CD4-positive, alpha-beta T cell treated with Interleukin-4 for 4 hours (primary cell): ENCODE data around the gene REPS1.
A peak's percentile ranks its signal among the peaks of the same experiment; 100 is the strongest.
"Not testable (repeated sequence)": the region's sequence is repeated elsewhere in the genome, so short reads cannot be mapped to it uniquely, and the experiment has no call there.

Source experiments
- DNase-seq: peaks from one replicate; pipeline ENCODE4 v3.0.0-alpha.2; 2020

Gene REPS1

DNA sequence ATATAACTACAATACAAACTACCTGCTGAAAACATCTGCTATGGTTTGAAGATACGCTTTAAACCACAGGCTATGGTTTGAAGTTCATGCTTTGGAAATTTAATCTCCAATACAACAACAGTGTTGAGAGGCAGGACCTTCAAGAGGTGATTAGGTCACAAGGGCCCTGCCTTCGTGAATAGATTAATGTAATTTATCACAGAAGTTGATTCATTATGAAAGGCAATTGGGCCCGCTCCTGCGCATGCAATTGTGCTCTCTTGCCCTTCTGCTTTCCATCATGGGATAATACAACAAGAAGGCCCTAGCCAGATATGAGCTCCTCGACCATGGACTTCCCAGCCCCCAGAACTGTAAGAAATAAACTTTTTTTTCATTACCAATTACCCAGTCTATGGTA is 21.2 kb downstream of the REPS1 start:
- no peak for DNase-seq

DNA sequence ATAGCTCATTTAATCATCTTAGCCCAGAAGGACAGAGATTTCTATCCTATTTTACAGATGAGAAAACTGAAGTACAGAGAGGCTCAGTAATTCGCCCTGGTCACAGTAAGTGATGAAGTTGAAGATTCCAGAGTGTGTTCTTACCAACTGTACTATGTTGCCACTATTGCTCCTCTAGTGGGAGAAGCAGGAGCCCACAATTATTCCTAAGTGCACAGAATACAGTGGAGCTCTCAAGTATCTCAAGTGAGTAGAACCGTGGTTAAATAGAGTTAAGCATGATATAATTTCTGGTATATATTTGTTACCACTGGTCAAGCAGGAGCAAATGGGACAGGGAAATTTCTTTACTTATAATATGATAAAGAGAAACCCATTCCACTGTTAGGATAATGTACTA is 22.1 kb downstream of the REPS1 start:
- no peak for DNase-seq

DNA sequence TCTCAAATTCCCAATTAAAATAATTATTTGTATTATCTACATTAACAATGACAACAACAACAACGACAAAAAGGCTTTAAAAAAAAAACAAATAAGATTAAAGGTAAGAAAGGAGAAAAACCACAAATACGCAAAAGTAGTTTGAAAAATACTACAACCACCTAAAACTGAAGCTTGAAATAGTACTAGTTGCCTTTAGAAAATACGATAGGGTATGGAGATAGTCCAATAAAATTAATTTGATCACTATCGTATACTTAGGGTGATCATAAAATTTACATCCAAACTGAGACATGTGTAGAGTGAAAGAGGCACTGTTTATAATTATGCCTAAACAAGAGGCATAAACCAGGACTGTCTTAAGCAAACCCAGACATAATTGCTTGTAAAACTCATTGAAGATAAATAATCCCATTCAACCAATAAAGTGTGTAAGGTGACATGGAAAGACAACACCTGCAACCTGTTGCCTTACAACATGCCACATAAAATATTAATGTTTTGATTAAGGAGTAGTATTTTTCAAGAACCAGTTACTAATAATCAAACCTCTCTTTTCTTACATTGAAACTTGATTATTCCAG is 22.7 kb downstream of the REPS1 start:
- no peak for DNase-seq

DNA sequence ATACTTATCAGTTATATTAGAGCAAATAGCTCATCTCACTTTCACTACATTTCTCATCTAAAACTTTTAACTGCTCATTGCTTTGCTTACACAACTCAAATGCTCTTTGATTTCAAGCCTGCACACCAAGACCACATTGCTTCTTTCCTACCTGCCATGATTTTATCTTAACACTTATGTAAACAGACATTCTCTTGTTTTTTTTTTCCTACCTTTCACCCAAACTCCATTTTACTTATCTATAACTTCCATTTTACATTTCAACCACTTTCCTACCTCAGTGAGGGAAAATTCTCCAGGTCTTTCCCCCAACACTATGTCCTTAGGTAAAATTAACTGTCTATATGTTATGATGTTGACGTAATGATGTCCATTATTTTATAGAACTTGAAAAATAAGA is 24.0 kb downstream of the REPS1 start:
- DNase-seq: no peak

DNA sequence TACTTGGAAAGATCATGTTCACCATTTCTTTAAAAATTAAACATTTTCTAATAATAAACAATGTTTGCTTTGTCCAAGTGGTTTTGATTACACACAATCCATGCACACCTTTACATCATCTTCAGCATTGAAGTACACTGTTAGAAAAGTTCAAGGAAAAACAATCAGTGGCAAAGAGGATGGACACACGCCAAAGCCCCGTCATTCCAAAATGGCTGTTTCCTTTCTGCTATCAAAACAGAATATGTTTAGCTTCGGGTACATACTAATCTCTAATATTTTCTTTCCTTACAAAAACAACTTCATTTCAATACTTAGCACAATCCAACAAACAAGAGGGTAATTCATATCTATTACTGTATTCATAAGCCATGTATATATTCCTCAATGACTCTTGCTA is 24.5 kb downstream of the REPS1 start:
- no peak for DNase-seq

DNA sequence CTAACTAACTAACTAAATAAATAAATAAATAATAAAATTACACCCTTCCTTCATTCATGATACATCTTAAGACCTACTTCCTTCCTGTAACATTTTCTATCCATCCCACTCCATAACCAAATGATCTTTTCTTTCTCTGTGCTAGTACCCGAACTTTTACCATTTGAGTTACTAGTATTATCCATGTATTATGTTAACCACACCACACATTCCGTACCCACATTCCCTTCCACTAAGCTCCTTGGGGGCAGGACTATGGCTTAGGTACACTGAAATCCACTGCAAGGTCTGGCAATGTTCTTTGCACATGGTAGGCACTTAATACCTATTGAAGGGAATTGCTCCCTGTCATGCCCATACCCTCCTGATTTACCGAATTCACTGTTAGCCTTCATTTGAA is 24.9 kb downstream of the REPS1 start:
- DNase-seq: no peak

DNA sequence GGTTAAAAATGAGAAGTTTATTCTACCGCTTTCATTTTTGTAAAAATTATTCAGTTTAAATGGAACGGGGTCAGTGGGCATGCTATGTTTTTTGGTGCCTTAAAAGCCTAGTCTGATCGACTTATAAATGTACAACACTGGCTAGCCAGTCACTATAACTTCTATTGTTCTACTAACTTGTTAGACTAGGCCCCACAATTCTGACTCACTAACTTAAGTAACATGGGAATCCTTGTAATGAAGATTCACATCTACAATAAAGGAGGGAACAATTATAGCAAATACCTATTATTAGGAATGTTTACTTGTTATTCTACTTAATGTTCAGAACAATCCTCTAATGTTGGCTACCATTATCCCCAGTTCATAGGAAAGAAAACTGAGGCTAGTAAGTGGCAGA is 28.5 kb downstream of the REPS1 start:
- no peak for DNase-seq

DNA sequence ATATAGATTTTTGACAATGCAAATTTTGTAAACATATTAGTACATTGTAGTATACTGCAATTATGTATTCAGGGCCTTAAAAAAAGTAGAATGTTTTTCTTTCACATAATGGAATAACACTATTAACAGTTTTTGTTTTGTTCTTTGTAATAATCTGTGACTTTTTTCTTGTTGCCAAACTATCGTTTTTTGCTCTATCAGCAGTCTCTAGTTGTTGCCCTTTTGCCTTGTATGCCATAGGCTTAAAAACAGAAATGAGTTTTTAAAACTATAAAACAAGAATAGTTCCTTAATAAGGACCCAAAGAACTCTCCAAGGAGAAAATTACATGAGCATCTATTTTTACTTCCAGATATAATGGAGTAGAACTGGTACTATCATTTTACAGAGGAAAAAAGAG is 29.5 kb downstream of the REPS1 start:
- DNase-seq: no peak

DNA sequence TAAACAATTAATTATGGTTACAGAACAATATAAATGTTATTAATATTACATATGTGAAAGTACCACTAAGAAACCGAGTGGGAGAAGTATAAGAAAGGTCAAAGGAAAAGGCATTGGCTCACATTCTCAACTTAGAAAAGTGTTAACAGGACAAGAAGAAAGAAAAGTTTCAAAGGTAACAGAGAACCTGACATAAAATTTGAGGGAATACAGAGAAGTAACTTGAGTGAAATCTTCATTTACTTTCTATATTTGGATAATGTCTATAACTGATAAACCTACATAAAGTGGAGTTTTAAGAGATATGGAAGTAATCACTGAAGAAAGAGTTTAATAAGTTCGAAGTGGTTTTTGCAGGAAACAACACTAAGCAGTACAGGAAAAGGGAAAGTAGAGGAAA is 30.1 kb downstream of the REPS1 start:
- DNase-seq: no peak

DNA sequence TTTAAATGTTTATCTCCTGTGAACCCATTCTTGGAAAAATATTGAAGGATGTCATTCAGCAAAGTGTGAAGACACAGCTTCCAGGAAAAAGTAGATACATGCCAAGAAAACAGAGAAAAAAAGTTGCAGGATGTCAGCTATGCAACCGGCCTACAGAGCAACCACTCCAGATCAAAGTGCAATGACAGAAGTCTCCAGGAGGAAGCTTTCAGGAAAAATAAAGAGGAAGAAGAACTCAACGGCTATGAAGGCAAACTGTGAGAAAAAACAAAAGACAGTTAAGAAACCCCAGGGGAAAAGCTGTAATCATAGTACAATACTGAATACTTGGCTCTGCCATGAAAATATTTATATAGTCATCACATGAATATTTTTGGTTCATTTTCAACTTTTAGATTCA is 30.6 kb downstream of the REPS1 start:
- DNase-seq: no peak

DNA sequence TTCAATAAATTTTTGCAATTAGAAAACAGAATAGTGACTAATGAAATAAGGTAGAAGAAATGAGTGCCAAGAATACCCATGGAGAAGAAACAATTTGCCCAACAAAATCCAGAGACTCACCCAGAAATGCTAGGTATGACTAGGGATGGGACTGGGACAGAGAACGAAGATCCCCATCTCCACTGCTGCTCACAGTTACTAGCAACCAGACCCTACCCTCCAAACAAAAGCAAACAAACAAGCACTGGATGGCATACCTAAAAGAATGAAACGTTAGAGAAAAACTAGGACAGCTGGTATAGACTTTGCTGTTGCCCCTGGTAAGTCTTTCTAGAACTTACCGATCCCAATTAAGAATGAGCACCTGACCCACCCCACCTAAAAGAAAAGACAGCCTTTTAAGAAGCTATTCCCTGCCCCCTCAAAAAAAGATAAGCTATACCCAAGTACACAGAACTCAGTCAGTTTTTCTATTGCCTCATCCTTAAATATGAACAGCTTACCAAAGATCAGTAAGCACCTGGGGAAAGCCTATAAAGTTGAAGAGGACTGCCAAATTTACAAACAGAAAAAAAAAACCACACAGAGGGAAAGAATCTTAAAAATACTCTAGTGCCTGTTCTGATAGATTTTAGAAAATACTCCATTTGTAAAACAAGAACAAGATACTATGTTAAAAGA is 31.7 kb downstream of the REPS1 start:
- no peak for DNase-seq

DNA sequence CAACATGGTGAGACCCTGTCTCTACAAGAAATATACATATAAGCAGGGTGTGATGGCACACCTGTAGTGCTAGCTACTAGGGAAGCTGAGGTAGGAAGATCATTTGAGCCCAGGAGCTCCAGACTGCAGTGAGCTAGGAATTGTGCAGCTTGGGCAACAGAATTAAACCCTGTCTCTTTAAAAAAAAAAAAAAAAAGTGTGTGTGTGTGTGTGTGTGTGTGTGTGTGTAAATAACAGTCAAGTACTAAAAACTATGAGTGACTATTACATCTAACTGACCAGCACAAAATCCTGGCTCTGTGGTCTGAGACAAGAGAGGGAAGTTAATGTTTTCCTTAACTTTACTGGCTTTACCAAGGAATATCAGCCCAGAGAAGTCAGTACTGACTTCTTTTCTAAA is 32.8 kb downstream of the REPS1 start:
- no peak for DNase-seq

DNA sequence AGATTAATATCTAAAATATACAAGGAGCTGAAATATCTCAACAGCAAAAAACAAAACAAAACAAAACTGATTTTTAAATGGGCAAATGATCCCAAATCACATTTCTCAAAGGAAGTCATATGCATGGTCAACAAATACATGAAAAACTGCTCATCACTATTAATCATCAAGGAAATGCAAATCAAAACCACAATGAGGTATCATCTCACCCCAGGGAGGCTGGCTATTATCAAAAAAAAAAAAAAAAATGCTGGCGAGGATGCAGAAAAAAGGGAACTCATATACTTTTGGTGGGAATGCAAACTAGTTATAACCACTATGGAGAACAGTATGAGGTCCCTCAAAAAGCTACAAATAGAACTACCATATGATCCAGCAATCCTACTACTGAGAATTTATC is 34.6 kb downstream of the REPS1 start:
- DNase-seq: no peak

DNA sequence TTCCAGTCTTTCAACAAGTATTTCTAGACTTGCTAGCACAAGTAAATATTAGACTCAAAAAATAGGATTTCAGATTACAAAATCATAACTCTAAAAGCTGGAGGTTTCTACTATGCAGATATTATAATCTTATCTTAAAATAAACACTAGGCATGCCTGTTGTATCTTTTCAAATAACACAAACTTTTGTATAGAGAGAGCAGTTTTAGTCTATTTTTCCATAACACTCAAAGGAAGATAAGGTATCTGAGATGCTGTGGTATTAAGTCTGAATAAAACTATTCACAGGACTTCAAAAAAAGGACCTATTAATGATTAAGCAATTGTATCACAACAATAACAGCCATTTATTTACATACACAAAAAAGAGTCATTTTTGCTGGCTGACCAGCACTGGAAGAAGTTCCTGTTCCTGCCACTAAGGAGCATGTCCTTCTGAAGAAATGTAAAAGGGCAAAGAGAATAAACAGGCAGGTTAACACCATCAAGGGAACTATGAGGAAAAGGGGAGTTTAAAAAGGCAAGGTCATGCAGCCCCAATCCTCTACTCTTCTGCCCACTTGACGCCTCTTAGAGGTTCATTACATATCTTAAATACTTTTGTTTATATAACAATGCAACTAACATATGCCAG is 39.4 kb downstream of the REPS1 start:
- DNase-seq: no peak

DNA sequence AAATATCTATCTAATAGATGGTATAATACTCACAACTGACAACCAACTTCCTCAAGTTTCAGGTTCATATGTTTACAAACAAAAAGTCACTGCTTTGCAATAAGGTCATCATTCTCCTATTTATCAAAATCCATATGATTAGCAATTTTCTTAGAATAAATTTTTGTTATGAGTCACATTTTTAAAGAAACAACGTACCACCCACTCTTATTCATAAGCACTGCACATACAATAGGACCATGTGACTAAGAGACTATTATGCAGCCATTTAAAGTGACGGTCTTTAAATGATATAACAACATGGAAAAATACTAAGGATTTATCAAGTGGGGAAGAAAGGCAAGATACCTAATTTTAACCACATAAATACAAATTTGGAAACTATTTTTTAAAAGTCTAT is 40.0 kb downstream of the REPS1 start:
- no peak for DNase-seq

DNA sequence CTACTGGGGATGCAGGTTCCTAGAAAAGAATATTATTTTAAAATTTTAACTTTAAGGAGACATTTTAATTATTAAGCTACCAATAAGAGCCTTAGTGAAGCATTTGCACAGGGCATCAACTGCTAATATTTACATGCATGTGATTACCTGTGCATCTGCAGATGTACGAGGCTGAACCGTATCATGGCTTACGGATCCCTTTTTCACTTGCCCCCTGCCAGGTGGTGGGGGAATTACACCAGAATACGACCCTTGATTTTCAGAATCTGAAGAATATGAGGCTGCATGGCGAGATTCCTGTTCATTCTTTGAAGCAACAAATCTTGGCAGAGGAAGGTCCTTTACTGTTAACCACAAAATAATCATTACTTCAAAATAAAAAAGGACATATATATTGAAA is 42.7 kb downstream of the REPS1 start:
- no peak for DNase-seq

DNA sequence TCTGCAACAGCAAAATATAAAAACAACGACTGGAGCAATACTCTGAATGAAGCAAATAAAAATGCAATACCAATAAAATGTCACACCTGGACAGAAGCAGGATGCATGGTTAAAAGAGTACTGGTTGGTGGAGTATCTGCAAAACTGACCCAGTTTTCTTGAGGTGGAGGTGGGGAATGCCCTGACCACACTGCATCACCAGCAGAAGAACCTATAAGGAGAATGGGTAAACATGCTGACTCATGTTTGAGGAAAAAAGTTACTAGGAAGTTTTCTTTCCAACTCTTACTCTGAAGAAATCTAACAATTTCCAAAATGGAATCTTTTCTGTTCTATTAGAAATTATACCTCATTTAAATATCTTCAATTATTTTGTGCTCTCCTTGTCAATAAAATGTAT is 43.6 kb downstream of the REPS1 start:
- peak; percentile 44 for DNase-seq

DNA sequence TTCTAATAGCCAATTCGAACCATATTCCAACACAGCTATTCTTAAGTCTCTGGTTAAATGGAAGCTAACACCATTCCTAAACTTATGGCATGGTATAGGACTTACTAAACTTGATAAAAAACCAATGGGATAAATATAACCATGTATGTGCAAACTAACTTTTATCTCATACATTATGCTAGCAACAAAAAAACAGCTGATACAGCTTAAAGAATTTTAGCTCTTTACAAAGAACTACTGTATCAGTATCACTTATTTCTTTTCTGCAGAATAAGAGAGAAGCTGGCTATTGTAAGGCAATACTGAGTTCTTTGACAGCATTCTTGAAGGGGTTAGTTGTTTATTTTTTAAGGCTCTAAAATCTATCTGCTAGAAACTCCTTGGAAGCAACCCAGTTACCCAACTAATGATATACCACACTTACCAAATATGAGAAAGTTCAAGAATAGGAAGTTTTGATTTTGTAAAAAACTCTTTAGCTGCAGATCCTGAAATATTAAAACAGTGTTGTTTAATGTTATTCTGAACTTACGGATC is 44.9 kb downstream of the REPS1 start:
- no peak for DNase-seq

DNA sequence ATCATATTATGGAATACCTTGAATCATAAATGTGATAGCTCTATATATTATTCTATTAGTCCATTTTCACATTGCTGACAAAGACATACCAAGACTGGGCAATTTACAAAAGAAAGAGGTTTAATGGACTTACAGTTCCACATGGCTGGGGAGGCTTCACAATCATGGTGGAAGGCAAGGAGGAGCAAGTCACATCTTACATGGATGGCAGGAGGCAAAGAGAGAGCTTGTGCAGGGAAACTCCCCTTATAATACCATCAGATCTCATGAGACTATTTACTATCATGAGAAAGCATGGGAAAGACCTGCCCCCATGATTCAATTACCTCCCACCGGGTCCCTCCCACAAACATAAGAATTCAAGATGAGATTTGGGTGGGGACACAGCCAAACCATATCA is 51.2 kb downstream of the REPS1 start:
- not testable (repeated sequence) for DNase-seq

DNA sequence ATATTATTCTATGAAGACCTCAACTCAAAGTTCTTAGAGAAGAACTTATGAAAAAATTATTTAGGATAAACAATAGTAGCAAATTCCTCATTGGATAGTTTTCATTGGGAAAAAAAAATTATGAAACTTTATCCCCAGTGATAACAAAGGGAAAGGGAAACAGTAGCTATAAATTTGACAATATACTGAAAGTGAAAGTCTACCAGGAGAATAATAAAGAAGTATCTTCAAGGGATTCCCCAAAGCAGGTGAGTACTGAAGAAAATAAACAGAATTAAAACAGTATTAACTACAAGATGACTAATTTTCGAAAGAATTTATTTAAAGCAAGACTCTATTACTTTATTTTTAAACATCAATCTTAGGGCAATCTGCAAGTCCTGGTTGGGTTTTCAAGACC is 56.4 kb downstream of the REPS1 start:
- DNase-seq: no peak

DNA sequence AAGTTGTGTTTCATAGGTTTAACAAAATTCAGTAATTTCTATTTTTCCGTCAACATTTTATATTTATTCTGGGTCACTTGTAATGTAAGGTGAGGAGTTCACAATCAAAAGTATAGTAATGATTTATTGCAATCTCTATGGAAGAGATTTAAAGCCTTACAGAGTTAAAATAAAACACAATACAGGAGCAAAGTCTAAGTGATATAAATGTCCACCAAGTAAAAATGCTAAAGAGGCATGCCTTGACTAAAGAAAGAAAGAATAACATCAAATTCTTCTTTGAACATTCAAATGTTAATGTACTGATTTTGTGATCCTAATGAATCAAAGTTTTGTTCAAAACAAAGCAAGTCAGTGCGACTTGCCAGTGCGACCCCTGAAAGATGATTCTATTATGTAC is 61.5 kb downstream of the REPS1 start:
- no peak for DNase-seq

DNA sequence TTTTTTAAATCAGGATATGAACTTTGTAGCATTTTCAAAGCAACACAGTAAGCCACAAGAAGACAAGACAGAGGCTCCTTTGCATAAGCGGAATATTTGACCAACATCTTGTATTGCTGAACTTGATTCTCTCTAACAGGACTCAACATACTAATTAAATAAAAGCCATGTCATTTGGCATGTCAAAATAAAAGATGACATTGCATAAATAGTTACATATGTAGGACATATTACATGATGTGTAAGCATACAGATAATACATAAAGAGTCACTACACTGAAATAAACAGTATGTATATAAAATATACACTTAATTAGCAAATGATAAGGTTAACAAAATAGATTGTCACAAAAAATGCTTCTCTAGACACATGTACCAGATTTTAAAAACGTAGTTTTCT is 62.2 kb downstream of the REPS1 start:
- no peak for DNase-seq

DNA sequence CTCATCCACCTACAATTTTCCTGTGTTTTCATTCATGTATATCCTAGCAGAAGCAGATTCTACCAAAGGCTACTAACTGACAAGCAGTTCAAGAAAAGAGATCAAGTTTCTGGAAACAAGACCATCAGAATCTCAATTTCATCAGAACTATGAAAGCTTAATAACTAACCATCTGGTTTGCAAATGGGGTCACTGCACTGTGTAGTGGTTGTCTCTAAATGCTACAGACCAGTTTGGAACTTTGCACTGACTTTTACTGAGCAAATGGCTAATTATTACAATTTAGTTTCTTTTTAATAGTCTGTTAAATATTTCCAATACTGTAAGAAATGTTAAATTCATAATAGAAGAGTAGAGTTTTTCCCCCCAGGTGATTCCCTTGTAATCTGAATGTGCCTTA is 64.5 kb downstream of the REPS1 start:
- no peak for DNase-seq

DNA sequence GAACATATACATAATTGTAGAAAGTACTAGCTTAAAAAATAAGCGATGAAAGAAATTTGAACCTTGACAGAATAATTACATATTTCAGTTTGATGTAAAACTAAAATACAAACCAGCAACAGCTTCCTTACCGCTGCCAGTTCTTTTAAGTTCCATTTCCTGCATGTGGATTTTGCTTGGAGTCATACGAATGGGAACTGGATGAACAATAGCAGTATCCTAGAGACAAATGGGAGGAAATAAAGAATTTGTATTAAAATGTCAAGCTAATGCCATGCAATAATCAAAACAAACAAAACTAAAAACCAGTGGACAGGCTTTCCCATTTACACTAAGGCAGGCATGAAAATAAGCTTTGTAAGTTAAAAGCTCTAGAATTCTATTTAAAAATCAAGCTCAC is 67.1 kb downstream of the REPS1 start:
- no peak for DNase-seq

DNA sequence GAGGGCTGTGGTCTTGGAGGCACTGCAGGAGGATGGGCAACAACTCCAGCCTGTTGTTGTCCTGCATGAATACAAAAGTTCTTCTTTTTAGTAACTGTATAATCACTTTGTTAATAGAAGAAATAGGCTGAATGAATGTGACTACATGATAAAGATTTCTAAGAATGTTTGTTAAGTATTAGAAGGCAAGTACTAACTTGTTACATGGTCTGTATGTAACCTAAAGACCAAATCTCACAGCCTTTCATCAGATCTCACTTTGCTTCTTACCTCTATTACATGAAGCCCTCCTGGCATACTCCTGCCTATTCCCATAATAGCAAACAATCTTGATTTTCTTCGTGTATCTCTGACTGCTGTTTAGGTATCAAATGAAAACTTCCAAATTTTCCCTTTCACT is 73.4 kb downstream of the REPS1 start:
- DNase-seq: no peak
